Measurements from ENCODE around the gene LRRC63. TPM values are rescaled to one million over a fixed set of nuclear protein-coding genes. Genes with fewer than 3 reads are reported as not detected.
"Not testable (repeated sequence)": the region's sequence is repeated elsewhere in the genome, so short reads cannot be mapped to it uniquely, and the experiment has no call there.

Gene LRRC63
- total RNA-seq, 2 experiments from 2014 or later = 0.14 to 0.56 TPM

DNA sequence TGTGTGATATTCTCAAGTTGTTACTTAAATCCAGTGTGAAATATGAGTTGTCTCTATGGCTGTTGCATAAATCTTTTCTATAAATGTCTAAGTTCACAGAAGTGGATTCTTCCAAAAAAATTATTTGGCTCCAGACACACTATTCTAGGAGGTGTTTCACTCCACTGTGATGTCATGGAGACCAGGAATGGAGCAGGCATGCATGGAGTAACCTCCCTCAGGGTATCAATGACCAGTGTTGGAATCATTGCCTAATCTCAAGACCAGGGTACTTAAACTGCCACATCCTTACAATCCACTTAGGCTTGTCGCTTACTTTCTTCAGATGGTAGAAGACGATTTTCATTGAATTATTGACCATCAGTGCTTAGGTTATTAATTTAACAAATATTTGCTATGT is 55.4 kb downstream of the LRRC63 start:
- Mint-ChIP-seq H3K27me3 (peaks cover 4% of the 10 kb centered on the region), H3K4me1 (no peaks in the 10 kb centered on the region), H3K9me3 (no peaks in the 10 kb centered on the region), H3K36me3 (no peaks in the 10 kb centered on the region), H3K27ac (no peak overlapping the region), H3K4me3 (no peak overlapping the region)
- no peak for DNase-seq

DNA sequence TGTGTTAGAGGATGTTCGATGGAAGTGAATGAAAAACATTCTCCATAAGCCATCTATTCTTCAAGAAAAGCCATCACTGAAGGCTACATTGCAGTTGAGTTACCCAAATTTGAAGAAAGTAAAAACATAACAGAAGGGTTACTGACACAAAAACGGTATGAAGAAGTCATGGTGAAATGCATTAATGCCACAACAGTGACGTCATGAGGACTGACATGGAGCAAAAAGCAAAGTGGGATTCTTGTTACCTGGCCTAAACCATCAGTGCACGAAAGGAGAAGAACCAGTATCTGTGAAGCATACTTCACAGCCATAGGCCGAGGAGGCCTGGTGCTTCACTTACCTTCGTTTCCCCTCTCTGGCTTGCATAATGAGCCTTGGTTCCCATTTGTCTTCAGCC is 58.7 kb downstream of the LRRC63 start:
- Mint-ChIP-seq H3K4me1 (no peaks in the 10 kb centered on the region), H3K36me3 (no peaks in the 10 kb centered on the region), H3K9me3 (no peaks in the 10 kb centered on the region), H3K27ac (no peak overlapping the region), H3K27me3 (no peaks in the 10 kb centered on the region), H3K4me3 (no peak overlapping the region)
- DNase-seq = no peak

DNA sequence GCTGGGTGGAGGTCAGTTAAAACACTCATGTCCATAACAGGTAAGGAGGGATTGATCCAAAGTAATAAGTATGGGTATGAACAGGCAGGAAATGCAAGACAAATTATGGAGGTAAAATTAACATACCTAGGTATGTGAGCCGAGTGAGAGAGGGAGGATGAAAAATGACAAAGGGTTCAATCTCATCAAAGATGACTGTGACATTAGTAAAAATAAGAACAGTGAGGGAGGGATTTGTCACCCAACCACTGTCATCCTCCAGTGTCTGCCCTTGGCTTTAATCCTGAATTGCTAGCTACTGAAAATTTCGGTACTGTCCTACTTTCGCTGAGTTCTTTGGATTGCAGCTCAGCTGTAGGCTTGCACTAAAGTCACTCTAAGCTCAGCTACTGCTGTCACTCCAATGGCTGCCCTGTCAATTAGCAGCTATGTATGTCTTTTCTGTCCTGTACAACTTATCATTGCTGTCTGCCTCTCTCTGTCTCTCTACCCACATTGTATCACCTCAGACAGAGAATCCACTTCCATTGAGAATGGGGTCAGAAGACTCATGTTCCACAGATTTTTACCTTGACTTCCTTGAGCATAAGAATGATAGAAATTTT is 62.5 kb downstream of the LRRC63 start:
- Mint-ChIP-seq H3K9me3 (no peaks in the 10 kb centered on the region), H3K27me3 (no peaks in the 10 kb centered on the region), H3K36me3 (no peaks in the 10 kb centered on the region), H3K4me1 (peaks cover 4% of the 10 kb centered on the region), H3K4me3 (no peak overlapping the region), H3K27ac (no peak overlapping the region)
- DNase-seq = no peak

DNA sequence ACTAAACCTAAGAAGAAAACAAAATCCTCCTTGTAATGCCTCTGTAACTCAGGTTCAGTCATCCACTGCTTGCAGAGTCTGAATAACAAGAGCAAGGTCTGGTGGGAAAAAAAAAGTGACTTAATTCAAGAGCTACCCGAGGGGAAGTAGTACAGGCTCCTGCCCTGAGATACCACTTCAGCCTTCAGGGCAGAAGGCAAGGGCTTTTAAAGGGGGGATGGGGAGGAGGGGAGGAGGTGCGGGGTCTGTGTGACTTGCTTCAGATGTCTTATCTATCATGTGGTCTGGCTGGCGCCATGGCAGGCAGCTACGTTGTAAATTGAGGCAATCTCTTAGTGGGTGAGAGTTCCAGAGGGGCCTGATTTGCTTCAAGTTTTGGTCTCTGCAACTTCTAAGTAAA is 66.7 kb downstream of the LRRC63 start:
- H3K27me3 Mint-ChIP-seq = no peaks in the 10 kb centered on the region
- H3K36me3 Mint-ChIP-seq = no peaks in the 10 kb centered on the region
- H3K9me3 Mint-ChIP-seq = no peaks in the 10 kb centered on the region
- no peak overlapping the region for H3K27ac Mint-ChIP-seq
- peaks cover 4% of the 10 kb centered on the region for H3K4me1 Mint-ChIP-seq
- no peak for DNase-seq
- no peak overlapping the region for H3K4me3 Mint-ChIP-seq

DNA sequence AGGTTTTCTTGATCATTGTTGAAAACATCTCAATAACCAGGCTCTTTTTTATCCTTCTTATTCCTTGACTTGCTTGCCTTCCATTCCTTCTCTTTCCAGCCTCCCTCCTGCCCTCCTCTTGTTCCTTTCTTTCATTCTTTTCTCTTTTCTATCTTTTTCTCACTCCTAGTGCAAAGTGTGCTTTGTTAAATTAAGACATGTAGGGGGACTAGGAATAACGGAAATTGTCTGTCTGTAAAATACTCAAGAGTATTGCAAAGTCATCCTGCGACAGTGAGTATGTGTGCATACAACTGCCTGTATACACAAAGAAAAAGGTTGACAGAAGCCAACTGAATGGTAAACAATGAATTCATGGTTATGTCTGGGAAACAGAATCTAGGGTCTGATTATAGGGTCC is 70.1 kb downstream of the LRRC63 start:
- peaks cover 4% of the 10 kb centered on the region for H3K4me1 Mint-ChIP-seq
- no peaks in the 10 kb centered on the region for H3K36me3 Mint-ChIP-seq
- H3K27ac Mint-ChIP-seq = no peak overlapping the region
- no peak overlapping the region for H3K4me3 Mint-ChIP-seq
- H3K27me3 Mint-ChIP-seq = no peaks in the 10 kb centered on the region
- DNase-seq = no peak
- H3K9me3 Mint-ChIP-seq = no peaks in the 10 kb centered on the region

DNA sequence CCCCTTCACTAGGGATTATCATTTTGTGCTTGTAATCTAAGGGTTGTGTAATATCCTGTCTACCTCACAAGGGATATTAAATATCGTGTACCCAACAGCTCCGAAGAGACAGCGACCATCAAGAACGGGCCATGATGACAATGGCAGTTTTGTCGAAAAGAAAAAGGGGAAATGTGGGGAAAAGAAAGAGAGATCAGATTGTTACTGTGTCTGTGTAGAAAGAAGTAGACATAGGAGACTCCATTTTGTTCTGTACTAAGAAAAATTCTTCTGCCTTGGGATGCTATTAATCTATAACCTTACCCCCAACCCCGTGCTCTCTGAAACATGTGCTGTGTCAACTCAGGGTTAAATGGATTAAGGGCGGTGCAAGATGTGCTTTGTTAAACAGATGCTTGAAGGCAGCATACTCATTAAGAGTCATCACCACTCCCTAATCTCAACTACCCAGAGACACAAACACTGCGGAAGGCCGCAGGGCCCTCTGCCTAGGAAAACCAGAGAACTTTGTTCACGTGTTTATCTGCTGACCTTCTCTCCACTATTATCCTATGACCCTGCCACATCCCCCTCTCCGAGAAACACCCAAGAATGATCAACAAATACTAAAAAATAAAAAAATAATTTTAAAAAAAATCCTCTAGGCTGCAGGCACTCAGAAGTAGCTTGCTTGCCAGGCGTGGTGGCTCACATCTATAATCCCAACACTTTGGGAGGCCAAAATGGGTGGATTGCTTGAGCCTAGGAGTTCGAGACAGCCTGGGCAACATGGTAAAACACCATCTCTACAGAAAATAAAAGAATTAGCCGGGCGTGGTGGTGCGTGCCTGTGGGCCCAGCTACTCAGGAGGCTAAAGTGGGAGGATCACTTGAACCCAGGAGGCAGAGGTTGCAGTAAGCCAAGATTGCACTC is 72.4 kb downstream of the LRRC63 start:
- H3K27ac Mint-ChIP-seq, H3K36me3 Mint-ChIP-seq: not testable (repeated sequence)

DNA sequence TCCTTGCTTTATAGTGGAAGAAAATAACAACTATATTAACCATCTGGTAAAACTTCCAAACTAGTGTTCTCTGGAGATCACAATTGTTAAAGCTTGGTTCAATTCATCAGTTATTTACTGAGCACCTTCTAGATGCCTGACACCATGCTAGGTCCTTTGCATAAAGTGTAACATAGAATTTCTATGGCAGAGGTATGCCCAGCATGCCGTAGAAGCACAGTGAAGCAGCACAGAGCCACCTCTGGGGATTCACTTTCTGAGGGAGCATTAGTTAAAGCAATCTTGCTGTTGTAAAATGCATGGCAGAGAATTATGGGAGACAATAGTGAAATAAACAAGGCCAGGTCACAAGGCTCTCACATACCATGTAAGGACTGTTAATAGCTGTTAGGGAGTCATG is 75.2 kb downstream of the LRRC63 start:
- H3K9me3 Mint-ChIP-seq = no peaks in the 10 kb centered on the region
- no peak overlapping the region for H3K4me3 Mint-ChIP-seq
- peak overlapping the region; percentile 22 for H3K27ac Mint-ChIP-seq
- peaks cover 3% of the 10 kb centered on the region for H3K4me1 Mint-ChIP-seq
- H3K27me3 Mint-ChIP-seq = no peaks in the 10 kb centered on the region
- H3K36me3 Mint-ChIP-seq = no peaks in the 10 kb centered on the region
- no peak for DNase-seq

More for the DNA sequence above, 72.4 kb downstream of the LRRC63 start:
- not testable (repeated sequence) for DNase-seq, H3K4me3 Mint-ChIP-seq, H3K4me1 Mint-ChIP-seq, H3K27me3 Mint-ChIP-seq, H3K9me3 Mint-ChIP-seq

DNA sequence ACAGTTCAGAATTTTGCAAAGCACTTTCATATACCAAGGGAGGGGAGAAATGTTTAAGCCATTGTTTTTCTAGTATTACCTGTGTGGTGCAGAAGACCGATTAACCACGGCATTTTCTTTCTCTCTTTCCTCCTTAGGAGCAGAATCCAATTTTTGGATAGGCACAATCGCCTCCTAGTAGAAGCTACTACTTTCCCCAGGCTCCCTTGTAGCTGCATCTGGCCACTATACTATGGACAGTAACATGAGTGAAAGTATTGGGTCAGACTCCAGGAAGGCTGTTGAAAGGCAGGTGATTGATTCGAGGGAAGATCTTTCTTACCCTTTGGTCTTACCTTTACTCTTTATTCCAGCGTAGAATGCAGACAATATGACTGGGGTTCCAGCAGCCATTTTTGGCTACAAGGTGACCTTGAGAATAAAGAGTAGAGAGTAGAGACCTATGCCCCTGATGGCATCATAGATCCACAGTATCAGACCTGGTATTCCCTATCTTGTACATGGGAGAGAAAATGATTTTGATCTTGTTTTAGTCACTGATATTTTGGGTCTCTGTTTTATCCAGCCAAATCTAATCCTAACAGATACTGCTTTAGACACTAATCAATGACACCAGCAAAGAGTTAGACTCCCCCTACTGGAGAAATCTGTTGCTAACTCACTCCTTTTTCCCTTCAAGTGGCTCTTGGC is 77.0 kb downstream of the LRRC63 start:
- H3K27ac Mint-ChIP-seq = no peak overlapping the region
- no peaks in the 10 kb centered on the region for H3K36me3 Mint-ChIP-seq
- no peak for DNase-seq
- H3K27me3 Mint-ChIP-seq = no peaks in the 10 kb centered on the region
- no peak overlapping the region for H3K4me3 Mint-ChIP-seq
- H3K9me3 Mint-ChIP-seq = no peaks in the 10 kb centered on the region
- peaks cover 12% of the 10 kb centered on the region for H3K4me1 Mint-ChIP-seq

DNA sequence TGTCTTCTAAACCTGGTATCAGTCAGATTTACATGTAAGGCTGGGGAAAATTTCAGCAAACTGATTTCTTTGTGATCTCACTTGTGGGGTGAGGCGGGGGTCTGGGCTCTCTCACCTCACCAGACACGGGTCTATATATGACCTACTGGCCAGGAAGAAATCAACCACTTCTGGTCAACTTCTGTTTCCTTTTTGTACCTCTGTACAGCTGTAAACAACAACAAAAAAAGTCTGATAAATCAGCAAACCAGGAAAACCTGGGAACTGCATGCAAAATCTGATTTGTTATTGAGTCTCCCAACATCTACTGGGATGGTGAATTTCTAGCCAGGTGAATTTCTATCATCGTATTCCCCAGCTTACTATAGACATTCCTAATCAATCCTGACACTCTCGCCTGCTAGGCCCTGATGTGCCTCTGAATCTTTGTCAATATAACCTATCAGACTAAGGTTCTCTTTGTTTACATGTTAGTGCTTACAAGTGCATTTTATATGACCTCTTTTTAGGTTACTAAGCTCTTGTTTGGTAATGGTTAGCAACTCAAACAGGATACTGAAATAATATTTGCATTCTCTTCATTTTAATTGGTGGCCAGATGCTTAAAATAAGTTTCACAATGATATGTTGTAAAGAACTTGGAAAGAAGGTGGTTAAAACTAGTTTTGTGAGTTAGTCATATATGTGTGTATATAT is 77.7 kb downstream of the LRRC63 start:
- no peaks in the 10 kb centered on the region for H3K36me3 Mint-ChIP-seq
- H3K9me3 Mint-ChIP-seq = no peaks in the 10 kb centered on the region
- H3K4me1 Mint-ChIP-seq = peaks cover 16% of the 10 kb centered on the region
- no peak overlapping the region for H3K27ac Mint-ChIP-seq
- no peak for DNase-seq
- H3K27me3 Mint-ChIP-seq = no peaks in the 10 kb centered on the region
- no peak overlapping the region for H3K4me3 Mint-ChIP-seq

DNA sequence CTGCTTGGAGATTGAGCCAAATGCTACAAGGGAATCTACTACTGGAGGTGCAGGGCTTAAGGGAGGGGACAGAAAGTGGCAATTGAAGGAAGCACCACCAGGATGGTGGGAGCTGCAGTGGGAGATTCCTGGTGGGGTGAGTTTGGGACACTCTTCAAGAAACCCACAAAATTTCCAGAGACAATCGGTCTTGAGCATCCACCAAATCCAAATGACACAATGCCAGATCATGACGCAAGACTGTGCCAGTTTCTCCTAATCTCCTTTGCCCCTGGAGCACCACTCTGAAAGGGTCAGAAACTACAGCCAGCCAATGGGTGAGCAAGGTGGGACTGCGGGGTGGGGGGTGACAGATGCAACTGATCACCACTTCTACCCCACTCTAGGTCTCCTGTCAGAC is 78.7 kb downstream of the LRRC63 start:
- DNase-seq = no peak
- H3K27me3 Mint-ChIP-seq = no peaks in the 10 kb centered on the region
- H3K27ac Mint-ChIP-seq = no peak overlapping the region
- H3K36me3 Mint-ChIP-seq = no peaks in the 10 kb centered on the region
- H3K9me3 Mint-ChIP-seq = no peaks in the 10 kb centered on the region
- H3K4me3 Mint-ChIP-seq = no peak overlapping the region
- H3K4me1 Mint-ChIP-seq = peaks cover 21% of the 10 kb centered on the region

DNA sequence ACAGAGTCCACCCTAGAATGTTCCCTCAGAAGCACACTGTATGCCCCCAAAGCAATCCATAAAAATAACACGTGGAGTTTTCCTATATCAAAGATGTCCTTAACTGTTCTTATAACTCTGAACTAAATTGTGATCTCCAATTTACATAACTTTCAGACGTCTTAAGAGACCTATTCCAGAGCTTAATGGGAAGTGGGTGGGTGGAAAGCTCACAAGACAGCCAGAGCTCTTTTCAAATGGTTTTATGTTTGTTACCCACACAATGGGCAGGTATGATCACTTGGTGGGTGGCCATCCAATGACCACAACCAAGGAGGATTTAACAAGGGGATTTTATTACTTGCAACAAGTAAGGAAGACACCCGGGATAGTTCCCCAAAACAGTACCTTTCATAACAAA is 81.7 kb downstream of the LRRC63 start:
- Mint-ChIP-seq H3K4me3 (no peak overlapping the region), H3K9me3 (peaks cover 3% of the 10 kb centered on the region), H3K4me1 (peaks cover 46% of the 10 kb centered on the region), H3K27ac (peak overlapping the region; percentile 58), H3K27me3 (no peaks in the 10 kb centered on the region), H3K36me3 (peaks cover 15% of the 10 kb centered on the region)
- no peak for DNase-seq

DNA sequence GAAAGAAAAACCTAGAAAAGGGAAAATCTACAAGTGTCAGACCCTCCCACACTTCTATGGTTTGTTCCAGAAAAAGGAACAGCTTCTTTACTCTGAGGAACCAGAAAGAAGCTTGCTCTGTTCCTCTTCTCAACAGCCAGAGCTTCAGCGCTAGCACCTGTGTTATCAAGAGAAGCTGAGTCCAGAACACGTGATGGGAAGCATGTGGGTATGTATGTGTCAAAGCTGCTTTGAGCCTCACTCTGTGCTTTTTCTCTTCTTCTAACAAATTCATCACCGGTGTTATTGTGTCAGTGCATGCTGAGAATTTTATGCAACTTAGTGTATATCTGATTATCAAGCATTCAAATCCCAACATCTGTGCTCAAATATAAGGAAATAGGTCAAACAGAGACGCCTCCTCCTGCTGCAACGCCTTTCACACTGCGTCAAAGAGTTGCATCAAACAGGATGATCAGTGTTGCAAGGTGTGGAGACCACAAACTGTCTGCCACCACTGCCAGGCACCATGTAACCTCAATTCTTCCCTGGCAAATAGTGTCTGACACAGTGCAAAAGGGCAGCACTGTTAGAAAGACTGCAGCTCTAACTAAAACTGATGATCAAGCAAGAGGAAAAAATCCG is 83.9 kb downstream of the LRRC63 start:
- Mint-ChIP-seq H3K36me3 (peaks cover 29% of the 10 kb centered on the region), H3K9me3 (peaks cover 18% of the 10 kb centered on the region), H3K4me1 (peaks cover 49% of the 10 kb centered on the region)

DNA sequence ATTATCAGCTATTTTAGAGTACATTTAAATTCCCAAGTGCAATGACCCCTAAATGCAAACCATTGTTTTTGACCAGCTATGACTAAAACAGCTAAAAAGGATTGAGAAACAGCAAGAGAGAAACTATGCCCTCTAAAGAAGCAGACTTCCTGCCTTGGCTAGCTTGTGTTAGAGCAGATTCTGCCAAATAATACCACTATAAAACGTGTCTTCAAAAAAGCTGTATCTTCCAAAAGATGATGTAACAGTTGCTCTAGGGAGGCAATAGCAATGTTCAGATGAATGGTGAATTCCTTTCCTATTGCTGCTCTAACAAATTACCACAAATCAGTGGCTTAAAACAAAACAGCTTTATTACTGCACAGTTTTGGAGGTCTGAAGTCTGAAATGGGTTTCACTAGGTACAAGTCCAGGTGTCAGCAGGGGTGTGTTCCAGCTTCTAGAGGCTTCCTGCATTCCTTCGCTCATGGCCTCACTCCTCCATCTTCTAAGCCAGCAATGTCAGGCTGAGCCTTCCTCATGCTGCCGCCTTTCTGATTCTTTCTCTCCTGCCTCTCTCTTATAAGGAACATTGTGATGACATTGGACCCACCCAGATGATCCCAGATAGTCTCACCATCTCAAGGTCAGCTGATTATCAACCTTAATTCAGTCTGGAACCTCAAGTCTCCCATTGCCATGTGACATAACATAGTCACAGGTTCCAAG is 84.5 kb downstream of the LRRC63 start:
- H3K27me3 Mint-ChIP-seq = no peaks in the 10 kb centered on the region
- H3K4me3 Mint-ChIP-seq = no peak overlapping the region
- peaks cover 29% of the 10 kb centered on the region for H3K36me3 Mint-ChIP-seq
- H3K4me1 Mint-ChIP-seq = peaks cover 49% of the 10 kb centered on the region
- H3K27ac Mint-ChIP-seq = peak overlapping the region; percentile 98
- no peak for DNase-seq
- H3K9me3 Mint-ChIP-seq = peaks cover 21% of the 10 kb centered on the region

More for the DNA sequence above, 83.9 kb downstream of the LRRC63 start:
- H3K27ac Mint-ChIP-seq = peak overlapping the region; percentile 98
- peak overlapping the region; percentile 61 for H3K4me3 Mint-ChIP-seq
- no peaks in the 10 kb centered on the region for H3K27me3 Mint-ChIP-seq
- peak; percentile 52 for DNase-seq

DNA sequence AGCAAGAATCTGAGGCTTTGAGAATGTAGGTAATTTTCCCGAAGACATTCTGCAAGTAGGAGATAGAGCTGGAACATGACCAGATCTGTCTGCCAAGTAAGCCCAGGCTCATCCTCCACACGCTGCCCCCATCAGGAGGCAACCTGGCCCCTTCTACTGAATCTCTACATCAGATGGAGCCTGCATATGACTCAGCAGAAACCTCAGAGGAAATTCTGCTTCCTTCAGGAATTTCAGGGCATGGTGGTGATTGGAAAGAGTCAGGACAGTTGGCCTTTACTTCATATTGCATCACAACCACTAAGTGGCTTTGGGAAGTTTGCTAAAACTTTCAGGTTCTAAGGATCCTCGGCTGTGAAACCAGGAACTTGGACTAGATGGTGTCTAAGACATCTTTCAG is 85.2 kb downstream of the LRRC63 start:
- H3K9me3 Mint-ChIP-seq = peaks cover 22% of the 10 kb centered on the region
- no peaks in the 10 kb centered on the region for H3K27me3 Mint-ChIP-seq
- H3K4me1 Mint-ChIP-seq = peaks cover 49% of the 10 kb centered on the region
- no peak for DNase-seq
- no peak overlapping the region for H3K4me3 Mint-ChIP-seq
- H3K36me3 Mint-ChIP-seq = peaks cover 29% of the 10 kb centered on the region
- H3K27ac Mint-ChIP-seq = peak overlapping the region; percentile 98

All from activated naive CD8-positive, alpha-beta T cell treated with anti-CD3 and anti-CD28 coated beads for 36 hours (primary cell).